Right lobe of liver (tissue), 4 donors: ENCODE measurements around the gene ADORA1.

Experiments
- POLR2A ChIP-seq: fragments of 450-650 bp; IDR thresholded peaks from one replicate; pipeline ENCODE4 v1.6.1; 2017; ENCODE audit warnings: antibody characterized with exemption, mild to moderate bottlenecking
- TF ChIP-seq, protein P1 (sequence below), 4 donors: fragments of 200-600 bp in 3 of 4; fragments of 450-650 bp in 1 of 4; IDR thresholded peaks; one replicate each; pipeline versions ENCODE4 v1.5.1 to v1.8.0; 2016 to 2022; ENCODE audit warnings: antibody characterized with exemption in 4 of 4, mild to moderate bottlenecking in 2 of 4
- donor health status: DM: no; HTN: no; CAD: no.
- donor health status: DM: no; HTN: no; CAD: no.
- donor health status: DM: no; HTN: yes; CAD: no.

DNA sequence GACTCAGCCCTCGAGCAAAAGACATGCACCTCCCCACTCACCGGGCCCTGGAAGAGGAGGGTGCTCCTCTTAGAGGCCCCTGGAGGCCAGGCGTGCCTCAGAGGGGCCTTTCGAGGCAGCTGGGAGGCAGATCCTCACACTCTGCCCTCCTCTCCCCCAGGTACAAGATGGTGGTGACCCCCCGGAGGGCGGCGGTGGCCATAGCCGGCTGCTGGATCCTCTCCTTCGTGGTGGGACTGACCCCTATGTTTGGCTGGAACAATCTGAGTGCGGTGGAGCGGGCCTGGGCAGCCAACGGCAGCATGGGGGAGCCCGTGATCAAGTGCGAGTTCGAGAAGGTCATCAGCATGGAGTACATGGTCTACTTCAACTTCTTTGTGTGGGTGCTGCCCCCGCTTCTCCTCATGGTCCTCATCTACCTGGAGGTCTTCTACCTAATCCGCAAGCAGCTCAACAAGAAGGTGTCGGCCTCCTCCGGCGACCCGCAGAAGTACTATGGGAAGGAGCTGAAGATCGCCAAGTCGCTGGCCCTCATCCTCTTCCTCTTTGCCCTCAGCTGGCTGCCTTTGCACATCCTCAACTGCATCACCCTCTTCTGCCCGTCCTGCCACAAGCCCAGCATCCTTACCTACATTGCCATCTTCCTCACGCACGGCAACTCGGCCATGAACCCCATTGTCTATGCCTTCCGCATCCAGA is 37.7 kb downstream of the ADORA1 start:
- TF ChIP-seq, protein P1, sequence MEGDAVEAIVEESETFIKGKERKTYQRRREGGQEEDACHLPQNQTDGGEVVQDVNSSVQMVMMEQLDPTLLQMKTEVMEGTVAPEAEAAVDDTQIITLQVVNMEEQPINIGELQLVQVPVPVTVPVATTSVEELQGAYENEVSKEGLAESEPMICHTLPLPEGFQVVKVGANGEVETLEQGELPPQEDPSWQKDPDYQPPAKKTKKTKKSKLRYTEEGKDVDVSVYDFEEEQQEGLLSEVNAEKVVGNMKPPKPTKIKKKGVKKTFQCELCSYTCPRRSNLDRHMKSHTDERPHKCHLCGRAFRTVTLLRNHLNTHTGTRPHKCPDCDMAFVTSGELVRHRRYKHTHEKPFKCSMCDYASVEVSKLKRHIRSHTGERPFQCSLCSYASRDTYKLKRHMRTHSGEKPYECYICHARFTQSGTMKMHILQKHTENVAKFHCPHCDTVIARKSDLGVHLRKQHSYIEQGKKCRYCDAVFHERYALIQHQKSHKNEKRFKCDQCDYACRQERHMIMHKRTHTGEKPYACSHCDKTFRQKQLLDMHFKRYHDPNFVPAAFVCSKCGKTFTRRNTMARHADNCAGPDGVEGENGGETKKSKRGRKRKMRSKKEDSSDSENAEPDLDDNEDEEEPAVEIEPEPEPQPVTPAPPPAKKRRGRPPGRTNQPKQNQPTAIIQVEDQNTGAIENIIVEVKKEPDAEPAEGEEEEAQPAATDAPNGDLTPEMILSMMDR (IDR thresholded peaks at IDR 0.05) = no peak
- no peak for TF ChIP-seq POLR2A
